HL-60/S4 (cell line): ENCODE measurements around the gene GSC.
"Not testable (repeated sequence)": the region's sequence is repeated elsewhere in the genome, so short reads cannot be mapped to it uniquely, and the experiment has no call there.

Experiments
- in situ Hi-C: fragments of 300-500 bp; cut with MboI; formaldehyde crosslinking; loops from 2 replicates; pipeline ENCODE4 v1.14.3; 2022; ENCODE audit warnings: low sequenced_read_pairs

GSC gene

DNA sequence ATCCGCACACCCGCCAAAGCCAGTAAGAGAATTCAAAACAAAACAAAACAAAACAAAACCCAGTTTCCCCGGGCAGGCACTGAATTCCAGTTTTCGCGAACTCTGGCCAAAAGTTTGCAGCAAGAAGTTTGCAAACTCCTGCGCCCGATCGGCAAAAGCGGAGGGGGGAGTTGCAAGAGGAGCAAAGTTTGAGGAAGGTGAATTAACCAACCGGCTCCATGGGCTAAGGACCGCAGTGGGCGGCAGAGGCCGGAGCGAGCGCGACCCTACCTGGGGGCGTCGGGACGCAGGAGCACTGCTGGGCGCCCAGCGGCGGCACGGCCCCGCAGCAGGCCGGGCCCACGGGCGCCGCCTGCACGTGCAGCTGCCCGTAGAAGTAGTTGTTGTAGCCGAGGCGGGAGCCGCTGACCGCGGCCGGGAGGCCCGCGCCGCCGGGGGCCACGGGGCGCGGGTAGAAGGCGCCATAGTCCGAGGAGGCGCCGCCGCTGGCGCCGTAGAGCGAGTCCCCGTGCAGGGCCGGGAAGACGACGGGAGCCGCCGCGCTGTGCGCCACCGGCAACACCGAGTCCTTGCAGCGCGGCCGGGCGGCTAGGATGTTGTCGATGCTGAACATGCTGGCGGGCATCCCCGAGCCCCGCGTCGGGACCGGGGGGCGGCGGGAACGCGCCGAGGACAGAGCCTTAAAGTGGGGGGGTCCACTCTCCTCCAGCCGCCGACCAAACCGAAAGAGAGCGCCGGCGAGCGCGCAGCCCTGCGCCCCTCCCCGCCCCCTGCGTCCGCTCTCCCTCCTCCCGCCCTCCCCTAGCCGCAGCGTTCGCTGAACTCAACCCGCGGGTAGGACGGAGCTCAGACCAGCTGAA lies at the start of gene GSC:
Gene GSC (minus strand): TSS at position 723 of the 860 bp plus-strand sequence. CDS start 98 bp downstream, at position 625.
- in situ Hi-C loops, result no loop called here

DNA sequence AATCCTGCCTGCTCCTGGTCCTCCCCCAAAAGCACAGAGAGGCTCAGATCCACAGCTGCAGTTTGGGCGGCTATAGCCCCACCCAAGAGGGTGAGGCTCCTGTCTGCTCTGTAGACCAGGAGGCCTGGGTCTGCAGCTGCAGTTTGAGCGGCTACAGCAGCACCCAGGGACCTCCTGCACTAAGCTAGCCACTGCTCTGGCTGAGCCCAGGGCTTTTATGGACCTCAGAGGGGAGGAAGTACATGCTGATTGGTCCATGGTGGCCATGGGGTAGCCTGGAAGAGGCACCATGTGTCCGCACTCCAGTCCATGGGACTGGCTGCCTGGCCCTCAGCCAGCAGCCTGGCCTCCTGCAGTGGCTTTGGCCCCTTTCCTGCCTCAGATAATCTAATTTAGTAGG lies 49.6 kb upstream of the GSC start:
- in situ Hi-C loops, result no loop called here

DNA sequence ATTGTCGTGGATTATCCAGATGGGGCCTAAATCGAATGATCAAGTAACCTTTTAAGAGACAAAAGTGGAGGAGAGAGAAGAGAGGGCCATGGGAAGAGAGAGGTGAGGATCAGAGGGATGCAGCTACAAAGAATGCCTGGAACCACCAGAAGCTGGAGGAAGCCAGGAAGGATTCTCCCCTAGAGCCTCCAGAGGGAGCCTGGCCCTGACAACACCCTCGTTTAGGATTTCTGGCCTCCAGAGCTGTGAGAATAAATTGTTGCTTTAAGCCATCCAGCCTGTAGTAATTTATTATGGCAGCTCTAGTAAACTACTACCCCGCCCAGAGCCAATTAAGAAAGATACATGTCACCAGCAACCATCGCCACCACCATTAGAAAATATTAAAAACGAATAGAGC lies 46.2 kb upstream of the GSC start:
- in situ Hi-C loops, result no loop called here

DNA sequence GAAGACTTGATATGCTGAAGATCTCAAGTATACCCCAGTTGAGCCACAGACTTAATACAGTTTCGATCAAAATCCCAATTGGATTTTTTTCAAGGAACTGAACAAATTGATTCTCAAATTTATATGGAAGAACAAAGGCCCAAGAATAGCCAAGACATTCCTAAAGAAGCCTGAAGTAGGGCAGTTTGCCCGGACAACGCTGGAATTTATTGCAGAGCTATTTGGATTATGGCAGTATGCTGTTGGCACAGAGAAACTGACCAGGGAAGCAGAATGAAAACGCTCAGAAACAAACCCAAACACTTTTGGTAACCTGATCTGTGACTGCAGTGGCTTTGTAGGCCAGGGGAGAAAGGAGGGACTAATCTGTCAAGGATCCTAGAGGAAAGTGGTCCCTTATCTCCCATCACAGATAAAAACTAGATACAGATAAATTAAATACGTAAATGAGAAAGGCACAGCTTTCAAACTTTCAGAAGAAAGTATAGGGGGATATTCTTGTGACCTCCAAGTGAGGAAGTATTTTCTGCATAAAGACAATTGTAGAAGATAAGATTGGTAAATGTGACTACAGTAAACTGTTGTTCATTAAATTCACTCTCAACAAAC lies 35.9 kb upstream of the GSC start:
- in situ Hi-C loops, result no loop called here

DNA sequence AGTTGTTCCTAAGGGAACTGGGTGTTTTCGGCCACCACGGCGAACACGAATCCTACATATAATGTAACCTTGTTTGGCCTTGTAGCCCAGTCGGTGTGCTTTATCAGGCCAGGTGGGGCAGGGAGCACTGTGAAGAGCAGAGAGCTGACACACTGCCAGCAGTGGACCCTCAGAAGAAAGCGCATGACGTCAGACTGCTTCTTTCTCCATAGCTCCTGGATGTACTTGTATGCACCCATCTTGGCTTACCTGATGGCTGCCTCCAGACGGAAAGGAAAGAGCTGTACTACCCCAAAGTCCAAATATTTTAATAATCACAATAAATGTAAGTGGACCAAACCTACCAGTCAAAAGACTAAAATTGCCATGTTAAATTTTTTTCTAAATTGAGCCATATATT lies 31.3 kb upstream of the GSC start:
- in situ Hi-C loops, result no loop called here

DNA sequence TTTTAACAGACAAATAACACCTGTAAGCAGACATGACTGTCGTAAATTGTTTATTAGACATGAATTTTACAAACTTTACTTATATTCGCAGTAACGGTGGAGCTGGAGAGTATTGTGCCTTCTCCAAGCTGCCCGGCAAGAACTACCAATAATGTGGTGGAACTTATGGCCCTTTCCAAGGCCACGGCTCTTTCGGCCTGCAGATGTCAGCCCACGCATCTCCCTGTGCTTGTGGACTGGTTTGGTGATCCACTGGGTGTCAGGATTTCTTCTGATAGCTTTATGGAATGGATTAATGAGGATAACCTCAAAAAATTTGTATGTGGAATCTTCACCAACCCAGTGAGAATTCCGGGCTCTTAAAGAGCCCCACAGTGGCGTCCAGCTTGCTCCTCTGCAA lies 30.9 kb upstream of the GSC start:
- in situ Hi-C loops, result not testable (repeated sequence)

DNA sequence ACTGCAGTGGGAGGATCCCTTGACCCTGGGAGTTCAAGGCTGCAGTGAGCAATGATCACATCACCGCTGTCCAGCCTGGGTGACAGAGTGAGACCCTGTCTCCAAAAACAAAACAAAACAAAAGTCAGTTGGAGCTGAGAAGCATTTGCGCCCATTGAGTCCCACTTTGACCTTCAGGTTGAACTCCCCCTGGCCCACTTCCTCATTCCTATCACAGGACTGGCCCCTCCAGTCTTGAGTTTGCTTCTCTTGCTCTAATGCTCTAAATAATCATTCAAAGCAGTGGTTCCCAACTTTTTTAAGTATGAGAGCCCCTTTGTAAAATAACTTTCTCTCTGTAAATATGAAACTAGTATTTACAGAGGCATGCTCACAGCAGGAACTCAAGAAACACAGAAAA lies 28.0 kb upstream of the GSC start:
- in situ Hi-C loops, result no loop called here

DNA sequence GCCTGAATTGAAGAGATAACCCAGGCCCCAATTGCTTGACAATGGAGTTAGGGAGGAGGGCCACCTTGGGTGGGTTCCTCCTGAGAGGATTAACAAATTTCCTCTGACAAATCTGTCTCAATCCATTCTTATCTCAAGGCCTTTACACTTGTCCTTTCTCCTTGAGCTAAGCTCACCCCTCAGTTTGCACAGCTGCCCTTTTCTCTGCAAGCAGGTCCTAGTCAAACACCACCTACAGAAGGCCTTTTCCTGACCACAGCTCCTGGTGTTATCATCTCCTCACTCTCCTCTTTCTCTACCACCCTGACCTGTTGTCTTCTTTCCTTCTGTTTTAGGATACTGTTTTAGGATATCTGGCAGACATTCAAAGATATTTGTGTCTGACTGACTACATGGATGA lies 26.4 kb upstream of the GSC start:
- in situ Hi-C loops, result no loop called here

DNA sequence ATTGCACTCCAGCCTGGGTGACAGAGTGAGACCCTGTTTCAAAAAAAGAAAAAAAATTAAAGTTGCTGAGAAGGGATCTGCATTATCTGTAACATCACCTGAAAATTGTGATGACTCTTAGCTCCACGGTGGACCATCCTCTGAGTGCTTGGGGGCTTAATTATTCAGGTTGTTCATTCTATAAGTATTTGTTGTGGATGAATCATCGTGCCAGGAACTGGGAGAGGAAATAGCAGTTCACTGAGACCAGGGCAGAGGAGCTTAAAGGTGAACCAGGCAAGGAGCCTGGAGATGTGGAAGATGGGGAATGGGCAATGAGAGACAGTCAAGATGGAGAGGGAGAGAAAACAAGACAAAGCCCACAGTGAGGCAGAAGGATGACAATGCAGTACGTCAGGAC lies 25.5 kb upstream of the GSC start:
- in situ Hi-C loops, result no loop called here

DNA sequence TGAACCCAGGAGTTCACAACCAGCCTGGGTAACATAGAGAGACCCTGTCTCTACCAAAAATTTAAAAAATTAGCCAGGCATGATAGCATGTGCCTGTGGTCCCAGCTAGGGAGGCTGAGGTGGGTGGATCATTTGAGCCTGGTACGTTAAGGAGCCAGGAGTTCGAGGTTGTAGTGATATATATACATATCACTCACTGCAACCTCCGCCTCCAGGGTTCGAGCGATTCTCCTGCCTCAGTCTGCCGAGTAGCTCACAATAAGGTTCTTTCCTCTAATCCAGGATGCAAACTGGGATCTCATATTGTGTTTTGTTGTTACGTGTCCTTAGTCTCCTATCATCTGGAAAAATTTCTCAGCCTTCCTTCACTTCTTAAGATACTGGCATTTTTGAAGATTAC lies 24.0 kb upstream of the GSC start:
- in situ Hi-C loops, result no loop called here

DNA sequence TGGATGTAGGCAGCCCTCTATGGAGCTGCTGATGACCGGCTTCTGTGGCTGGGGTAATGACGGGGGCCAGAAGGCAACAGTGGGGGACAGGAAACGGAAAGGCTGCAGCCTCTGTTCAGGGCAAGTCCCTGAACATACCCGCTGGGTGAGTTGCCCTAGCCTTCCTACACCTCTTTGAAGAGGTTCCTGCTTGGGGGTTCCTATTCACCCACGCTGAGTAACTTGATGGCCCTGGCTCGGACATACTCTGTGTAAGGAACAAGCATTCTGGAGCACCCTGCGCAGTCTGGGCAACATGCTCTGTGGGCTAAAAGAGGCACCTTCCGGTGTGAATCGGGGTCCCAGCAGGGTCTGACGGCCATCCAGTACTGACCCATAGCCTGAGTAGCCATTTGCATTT lies 17.7 kb upstream of the GSC start:
- in situ Hi-C loops, result no loop called here

DNA sequence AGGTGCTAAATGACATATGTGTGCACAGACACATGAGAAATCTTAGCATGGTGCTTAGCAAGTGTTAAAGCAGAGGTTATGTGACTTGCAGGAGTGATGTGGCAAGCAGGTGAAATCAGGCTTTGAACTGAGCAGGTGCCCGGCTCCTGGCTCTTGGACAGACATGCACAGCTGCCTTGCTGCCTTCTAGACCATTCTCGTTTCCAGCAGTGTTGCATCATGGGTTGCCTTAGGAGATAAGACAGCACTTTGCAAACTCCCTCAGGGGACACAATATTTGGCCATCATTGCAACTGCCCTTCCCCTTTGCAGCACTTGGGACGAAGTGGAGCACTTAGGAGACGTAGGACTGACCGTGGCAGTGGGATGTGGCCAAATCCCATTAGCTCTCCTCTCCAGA lies 17.2 kb upstream of the GSC start:
- in situ Hi-C loops, result no loop called here

DNA sequence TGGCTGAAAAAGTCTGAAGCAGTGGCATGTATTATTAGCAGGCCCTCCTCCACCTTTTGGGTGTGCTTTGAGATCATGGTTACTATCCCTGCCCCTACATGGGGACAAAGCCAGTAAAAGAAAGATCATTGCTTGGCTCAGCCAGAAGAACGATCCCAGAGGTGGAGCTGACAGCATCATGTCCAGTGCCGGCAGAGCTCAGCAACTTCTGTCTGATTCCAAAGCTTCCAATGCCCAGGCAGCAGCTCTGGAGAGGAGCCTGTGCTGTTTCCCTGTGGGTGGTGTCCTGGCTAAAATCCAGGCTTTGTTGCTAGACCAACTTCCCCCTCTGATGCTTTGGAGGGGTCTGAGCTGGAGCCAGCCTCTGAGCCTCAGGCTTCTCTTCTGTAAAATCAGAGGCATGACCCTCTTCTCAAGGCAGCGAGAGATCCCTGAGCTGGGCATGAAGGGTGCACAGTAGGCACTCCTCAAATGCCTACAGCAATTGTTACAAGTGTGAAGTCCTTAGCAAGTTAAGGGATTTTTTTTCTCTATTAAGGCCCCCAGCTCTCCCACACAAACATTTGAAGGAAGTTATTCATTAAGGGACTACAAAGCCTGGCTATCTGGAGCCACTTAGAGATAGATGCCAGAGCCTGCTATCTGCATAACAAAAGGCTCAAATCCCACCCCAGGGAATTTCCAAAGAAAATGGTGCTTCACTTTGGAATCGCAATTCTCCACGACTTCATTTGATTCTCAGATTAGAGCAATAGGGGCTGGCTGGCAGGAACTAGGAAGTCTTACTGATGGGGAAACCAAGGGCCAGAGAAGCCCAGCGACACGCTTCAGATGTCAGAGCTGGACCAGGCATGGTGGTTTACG lies 10.9 kb upstream of the GSC start:
- in situ Hi-C loops, result no loop called here

DNA sequence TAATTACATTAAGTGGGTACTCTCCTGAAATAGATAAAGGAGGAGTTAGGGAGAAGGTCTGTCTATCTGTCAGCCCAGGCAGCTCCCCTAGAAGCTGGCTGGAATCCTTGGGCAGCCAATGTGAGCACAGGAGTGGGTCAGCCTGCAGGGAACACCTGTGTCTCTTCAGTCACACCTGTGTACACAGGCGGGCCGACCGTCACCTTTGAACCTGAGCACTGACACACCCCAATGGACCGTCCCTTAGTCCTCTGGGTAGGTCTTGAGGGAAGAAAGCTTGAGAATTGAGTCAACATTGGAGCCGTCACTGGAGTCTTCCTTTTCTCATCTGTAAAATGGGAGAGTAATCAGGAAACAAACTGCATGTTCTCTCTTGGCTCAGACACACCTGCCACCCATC lies 9.8 kb upstream of the GSC start:
- in situ Hi-C loops, result no loop called here

DNA sequence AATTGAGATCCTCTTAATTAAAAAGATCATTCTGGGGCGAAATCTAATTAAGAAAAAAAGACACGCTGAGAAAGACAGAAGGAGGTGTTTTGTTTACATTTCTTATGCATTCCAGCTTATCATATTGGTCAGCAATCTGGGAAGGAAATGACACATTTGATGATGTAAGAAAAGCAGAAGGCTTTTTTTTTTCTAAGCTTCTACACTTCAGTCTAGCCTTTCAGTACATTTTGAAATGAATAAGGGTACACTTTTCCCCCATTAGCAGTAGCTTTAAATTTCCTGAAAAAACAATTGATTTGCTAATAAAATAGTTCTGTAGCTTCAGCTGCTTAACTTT lies 5.9 kb upstream of the GSC start:
- in situ Hi-C loops, result no loop called here

DNA sequence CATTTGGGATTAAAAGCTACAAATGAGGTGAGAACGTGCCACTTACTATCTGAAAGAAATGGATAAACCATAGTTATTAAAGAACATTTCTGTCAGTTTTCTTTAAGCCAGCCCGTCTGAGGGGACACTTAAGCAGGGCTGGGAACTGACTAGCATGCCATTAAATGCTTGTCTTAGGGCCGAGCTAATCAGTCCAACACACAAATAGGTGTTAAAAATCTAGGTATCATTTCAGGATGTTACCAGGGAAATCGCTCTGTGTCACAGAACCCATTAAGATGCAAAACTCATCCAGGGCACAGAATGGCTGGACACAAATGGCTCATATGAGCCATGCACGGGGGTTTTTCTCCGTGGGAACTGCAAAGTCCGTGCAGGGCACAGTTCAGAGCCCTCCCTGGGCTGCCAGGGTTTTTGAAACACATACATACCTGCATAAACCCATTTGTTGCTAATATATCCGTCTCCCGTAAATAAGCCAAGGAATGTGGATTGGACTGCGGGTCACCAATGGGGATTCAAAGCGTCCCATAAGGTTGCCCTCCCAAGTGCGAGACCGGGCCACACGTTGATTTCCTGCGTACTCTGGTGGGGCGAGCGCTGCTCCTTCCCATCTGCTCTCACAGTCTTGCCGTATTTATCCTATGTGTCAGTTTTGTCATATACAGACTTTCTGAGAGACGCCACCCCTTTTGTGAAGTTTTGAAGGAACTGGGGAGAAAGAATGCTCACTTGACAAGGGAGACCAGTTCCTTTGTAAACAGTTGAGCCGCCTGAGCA lies 5.4 kb upstream of the GSC start:
- in situ Hi-C loops, result no loop called here

DNA sequence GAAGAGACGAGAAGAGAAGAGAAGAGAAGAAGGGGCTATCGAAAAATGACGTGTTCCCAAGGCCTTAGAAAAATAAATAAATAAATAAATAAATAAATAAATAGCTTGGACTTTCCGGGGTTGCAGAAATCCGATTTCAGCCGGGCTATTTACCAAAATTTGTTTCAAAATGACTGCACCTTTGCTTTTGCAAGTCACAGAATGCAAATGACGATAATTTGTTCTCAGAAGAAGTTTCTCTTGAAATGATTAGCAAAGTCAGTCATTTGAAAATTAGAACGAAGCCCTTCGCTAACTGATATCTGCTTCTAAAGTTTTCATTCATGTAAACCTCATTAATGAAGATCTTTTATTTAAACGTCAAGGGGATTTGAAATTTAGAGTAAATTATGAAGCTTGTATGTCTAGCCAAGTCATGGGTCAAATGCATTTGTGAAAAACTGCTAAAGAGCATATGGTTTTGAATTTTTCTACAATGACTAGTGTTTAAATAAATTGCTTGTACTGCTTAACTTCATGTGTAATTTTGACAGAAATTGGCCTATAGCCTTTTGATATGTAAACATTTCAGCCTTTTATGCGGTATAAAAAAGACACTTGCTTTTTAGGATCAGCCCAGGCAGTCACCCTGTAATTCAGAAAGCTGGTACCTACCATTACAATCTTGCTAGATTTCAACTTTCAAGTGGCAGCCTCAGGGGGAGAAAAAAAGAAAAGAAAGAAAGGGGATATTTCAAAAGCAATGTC lies 4.6 kb upstream of the GSC start:
- in situ Hi-C loops, result no loop called here

DNA sequence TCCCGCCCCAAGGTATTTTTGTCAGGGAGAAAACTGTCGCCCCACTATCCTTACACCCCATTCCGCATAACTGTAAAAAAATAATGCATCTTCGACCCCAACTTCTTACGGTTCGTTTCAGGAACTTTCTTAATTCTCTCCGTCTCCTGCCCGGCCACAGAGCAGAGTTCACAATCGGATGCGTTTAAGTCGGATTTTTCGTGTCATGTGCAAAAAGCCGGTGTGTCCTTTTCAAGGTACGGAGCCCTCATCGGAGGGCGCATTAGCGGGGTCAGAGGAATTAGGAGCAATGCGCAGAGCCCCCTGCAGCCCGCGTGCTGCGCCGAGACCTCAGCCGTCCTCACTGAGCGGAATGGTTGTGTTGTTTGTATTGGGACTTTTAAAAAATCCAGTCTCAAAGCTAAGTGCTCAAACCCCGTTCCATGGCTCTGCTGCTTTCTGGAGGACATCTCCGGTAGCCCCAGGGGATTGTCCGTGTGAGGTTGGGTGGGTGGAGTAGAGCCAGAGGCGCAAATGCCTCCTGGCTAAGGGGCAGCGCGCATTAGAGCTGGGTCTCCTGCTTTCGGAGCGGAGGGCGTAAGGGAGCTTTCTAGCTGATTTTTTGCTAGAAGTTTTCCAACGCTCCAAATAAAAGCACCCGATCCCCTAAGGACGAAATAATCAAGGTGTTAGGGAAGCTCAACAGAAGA lies 3.9 kb upstream of the GSC start:
- in situ Hi-C loops, result no loop called here

DNA sequence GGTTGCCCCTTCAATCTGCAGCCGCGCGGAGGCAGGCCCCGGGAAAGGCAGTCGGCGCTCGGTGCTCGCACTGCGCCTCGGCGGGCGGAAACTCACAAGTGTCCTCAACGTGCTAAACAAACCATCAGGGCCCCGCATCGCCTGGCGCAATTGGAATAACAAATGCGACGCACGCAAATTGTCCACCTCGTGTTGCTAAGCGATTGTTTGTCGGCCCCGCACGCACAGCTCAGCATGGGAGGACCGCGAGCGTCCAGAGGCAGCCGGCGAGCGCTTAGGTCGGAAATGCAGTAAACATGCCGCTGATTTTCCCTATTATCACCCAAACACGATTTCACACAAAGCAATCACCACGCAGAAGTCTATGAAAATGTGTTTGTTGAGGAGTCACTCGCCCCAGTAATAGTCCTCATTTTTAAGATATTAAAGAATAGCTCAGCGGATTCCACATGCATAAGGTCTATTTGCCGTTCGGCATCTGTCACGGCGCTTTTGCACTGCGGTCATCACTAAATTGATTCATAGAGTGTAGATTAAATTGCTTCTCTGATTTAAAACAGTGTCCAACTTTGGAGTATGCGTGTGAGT lies 3.2 kb upstream of the GSC start:
- in situ Hi-C loops, result no loop called here
